Measurements from ENCODE around the gene POP5. TPM values are rescaled to one million over a fixed set of nuclear protein-coding genes. Genes with fewer than 3 reads are reported as not detected.
A peak's percentile ranks its signal among the peaks of the same experiment; 100 is the strongest.

Gene POP5
- total RNA-seq, 1 donor from 2014 or later, result 48.3 TPM

DNA sequence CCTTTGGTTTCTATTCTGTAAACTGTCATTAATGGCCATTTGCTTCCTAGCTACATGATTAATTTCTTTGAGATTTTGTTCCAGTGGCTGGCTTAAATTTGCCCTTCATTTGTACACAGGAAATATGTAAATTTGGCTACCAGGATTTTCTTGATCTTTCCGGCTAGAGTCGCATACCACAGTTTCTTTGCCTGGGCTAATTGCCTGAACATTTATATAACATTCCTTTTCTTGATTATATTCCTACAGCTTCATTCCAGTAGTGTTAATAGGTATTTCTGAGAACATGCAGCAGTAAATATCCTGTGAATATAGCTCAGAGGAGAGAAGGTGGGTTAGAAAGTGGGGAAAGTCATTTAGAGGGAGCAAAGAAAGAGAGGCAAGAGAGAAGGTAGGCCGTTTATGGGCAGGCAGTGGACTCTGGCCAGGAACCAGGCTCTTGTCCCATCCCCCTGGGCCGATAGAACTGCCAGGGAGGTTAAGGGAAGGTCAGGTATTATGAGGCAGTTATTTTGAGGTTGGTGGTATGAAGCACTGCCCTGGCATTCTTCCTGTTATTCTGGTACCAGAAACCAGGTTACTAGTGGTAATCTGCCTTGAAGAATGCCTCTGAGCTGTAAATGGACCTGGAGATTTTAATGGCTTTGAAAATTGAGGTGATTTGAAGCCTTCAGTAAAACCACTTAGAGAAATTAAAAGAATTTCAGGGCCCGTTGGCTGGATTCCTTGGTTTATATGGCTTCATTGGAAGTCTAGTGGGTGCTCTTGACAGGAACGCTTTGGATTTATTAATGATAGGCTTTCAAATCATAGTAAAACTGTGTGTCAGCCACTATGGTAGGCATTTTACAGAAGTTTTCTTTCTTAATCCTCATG is 42.7 kb downstream of the POP5 start:
- H3K4me3 ChIP-seq, result peak overlapping the region; percentile 93
- intact Hi-C loops (cut with micrococcal nuclease), result no loop called here
- H3K9me3 ChIP-seq (replicated peaks), result no peaks in the 10 kb centered on the region
- H3K27me3 ChIP-seq (ENCODE audit: low read depth), result no peaks in the 10 kb centered on the region
- H3K4me1 ChIP-seq, result peaks cover 93% of the 10 kb centered on the region
- peaks cover 13% of the 10 kb centered on the region for H3K36me3 ChIP-seq
- TF ChIP-seq, protein P1, sequence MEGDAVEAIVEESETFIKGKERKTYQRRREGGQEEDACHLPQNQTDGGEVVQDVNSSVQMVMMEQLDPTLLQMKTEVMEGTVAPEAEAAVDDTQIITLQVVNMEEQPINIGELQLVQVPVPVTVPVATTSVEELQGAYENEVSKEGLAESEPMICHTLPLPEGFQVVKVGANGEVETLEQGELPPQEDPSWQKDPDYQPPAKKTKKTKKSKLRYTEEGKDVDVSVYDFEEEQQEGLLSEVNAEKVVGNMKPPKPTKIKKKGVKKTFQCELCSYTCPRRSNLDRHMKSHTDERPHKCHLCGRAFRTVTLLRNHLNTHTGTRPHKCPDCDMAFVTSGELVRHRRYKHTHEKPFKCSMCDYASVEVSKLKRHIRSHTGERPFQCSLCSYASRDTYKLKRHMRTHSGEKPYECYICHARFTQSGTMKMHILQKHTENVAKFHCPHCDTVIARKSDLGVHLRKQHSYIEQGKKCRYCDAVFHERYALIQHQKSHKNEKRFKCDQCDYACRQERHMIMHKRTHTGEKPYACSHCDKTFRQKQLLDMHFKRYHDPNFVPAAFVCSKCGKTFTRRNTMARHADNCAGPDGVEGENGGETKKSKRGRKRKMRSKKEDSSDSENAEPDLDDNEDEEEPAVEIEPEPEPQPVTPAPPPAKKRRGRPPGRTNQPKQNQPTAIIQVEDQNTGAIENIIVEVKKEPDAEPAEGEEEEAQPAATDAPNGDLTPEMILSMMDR (IDR thresholded peaks at IDR 0.05; ENCODE audit: borderline replicate concordance), result no peak
- DNase-seq, result peak; percentile 73
- H3K27ac ChIP-seq (replicated peaks), result peak overlapping the region; percentile 96

DNA sequence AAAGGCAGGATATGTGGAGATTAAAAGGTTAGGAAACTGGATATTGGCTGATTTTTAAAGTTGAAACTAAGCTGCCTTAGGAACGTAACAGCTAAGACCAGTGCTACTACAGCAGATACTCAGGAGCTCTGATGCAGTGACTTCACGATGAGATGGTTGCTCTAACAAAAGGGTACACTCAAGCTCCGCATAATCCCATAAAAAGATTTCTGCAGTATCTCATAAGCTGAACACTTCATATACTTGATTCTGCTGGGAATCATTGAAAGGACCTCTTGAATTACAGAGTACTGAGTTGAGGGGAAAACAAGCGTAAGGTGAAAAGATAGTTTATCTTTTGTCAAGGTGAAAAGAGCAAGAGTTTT is 43.4 kb downstream of the POP5 start:
- TF ChIP-seq, protein P1 (IDR thresholded peaks at IDR 0.05; ENCODE audit: borderline replicate concordance), result no peak
- H3K9me3 ChIP-seq (replicated peaks), result no peaks in the 10 kb centered on the region
- H3K36me3 ChIP-seq, result peaks cover 13% of the 10 kb centered on the region
- intact Hi-C loops (cut with micrococcal nuclease), result no loop called here
- no peak for DNase-seq
- H3K4me3 ChIP-seq, result peak overlapping the region; percentile 93
- peak overlapping the region; percentile 96 for H3K27ac ChIP-seq (replicated peaks)
- H3K4me1 ChIP-seq, result peaks cover 86% of the 10 kb centered on the region
- no peaks in the 10 kb centered on the region for H3K27me3 ChIP-seq (ENCODE audit: low read depth)

DNA sequence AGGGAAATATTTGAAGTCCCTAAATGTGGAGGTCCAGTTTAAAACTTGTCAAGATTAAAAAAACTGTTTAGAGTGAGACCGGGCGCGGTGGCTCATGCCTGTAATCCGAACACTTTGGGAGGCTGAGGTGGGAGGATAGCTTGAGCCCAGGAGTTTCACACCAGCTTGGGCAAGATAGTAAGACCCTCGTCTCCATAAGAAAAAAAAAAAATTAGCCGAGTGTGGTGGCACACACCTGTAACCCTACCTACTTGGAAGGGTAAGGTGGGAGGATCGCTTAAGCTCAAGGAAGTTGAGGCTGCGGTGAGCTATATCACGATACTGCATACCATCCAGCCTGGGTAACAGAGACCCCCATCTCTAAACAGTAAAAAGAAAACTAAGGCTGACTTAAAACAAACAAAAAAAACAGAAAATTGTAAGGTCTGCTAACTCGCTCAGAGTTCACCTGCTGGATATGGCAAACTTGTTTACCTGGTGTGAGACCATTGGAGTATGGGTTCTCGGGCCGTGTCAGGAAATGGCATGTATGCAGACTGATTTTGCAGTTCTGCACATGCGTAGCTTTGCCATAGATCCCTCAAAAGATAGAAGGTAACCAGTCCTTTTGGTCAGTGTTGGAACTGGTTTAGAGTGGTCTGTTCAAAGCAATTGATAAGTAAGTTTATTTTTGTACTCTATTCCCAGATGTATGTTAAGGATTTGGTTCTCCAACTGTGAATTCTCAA is 45.0 kb downstream of the POP5 start:
- DNase-seq, result no peak
- Histone ChIP-seq H3K27ac (replicated peaks) (peak overlapping the region; percentile 96), H3K4me3 (peak overlapping the region; percentile 93), H3K36me3 (no peaks in the 10 kb centered on the region), H3K27me3 (ENCODE audit: low read depth) (no peaks in the 10 kb centered on the region), H3K9me3 (replicated peaks) (no peaks in the 10 kb centered on the region), H3K4me1 (peaks cover 70% of the 10 kb centered on the region)
- intact Hi-C loops (cut with micrococcal nuclease), result no loop called here
- TF ChIP-seq, protein P1 (IDR thresholded peaks at IDR 0.05; ENCODE audit: borderline replicate concordance), result no peak

DNA sequence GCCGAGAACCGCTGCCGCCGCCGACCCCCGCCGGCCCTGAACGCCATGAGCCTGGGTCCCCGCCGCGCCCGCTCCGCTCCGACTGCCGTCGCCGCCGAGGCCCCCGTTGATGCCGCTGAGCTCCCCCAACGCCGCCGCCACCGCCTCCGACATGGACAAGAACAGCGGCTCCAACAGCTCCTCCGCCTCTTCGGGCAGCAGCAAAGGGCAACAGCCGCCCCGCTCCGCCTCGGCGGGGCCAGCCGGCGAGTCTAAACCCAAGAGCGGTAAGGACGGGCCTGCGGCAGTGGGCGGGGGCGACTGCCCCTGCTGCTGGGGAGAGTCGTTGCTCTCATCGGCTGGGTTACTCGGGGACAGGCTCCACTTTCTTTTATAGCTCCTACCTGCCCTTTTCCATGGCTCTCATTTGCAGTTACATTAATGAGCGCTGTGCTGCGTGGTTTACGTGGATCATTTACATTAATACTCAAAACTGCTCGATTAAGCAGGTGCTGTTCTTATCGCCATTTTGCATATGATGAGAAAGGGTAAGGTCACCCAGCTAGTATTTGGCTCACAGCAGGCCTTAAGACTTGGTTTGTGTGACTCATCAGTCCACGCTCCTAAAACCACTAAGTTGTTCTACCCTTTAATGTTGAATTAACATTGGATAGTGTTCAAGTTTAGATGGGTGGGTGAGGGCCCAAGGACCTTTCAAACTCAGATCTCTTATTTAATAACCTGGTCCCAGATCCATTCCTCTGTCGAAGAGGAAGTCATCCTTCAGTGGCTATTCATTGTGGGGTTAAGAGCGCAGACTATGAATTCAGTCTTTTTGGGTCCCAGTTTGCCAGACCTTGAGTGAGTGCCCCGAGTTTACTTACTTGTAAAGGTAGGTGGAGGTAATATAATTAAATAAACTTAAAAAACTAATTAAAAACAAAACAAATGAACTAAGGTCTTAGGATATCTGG is 46.2 kb downstream of the POP5 start:
- Histone ChIP-seq H3K4me3 (peak overlapping the region; percentile 93), H3K36me3 (no peaks in the 10 kb centered on the region), H3K27ac (replicated peaks) (peak overlapping the region; percentile 96), H3K27me3 (ENCODE audit: low read depth) (no peaks in the 10 kb centered on the region), H3K4me1 (peaks cover 58% of the 10 kb centered on the region), H3K9me3 (replicated peaks) (no peaks in the 10 kb centered on the region)
- intact Hi-C loops (cut with micrococcal nuclease), result no loop called here
- TF ChIP-seq, protein P1 (IDR thresholded peaks at IDR 0.05; ENCODE audit: borderline replicate concordance), result no peak
- peak; percentile 30 for DNase-seq

DNA sequence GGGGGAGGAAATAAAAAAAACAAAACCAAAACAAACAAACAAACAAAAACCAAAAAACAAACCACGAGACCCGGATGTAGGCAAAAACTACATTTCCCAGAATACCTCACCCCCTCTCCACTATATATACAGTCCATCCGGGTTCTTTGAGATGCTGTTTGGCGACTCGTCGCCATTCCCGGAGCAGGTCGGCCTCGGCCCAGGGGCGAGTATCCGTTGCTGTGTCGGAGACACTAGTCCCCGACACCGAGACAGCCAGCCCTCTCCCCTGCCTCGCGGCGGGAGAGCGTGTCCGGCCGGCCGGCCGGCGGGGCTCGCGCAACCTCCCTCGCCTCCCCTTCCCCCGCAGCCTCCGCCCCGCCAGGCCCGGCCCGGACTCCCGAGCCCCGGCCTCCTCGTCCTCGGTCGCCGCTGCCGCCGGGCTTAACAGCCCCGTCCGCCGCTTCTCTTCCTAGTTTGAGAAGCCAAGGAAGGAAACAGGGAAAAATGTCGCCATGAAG is 46.9 kb downstream of the POP5 start, which contains the start of gene RNF10:
Gene RNF10, plus strand, starts transcription at position 154 of the 500 bp plus-strand sequence. CDS start 456 bp downstream, outside the sequence.
- H3K4me1 ChIP-seq, result peaks cover 50% of the 10 kb centered on the region
- H3K4me3 ChIP-seq, result peak within 1 kb of the TSS; percentile 93
- TF ChIP-seq, protein P1 (IDR thresholded peaks at IDR 0.05; ENCODE audit: borderline replicate concordance), result no peak
- peak within 1 kb of the TSS; percentile 96 for H3K27ac ChIP-seq (replicated peaks)
- DNase-seq, result peak; percentile 62
- H3K36me3 ChIP-seq, result no peaks in the 10 kb centered on the region
- intact Hi-C loops (cut with micrococcal nuclease), result no loop called here
- H3K27me3 ChIP-seq (ENCODE audit: low read depth), result no peaks in the 10 kb centered on the region
- no peaks in the 10 kb centered on the region for H3K9me3 ChIP-seq (replicated peaks)
